Naive thymus-derived CD4-positive, alpha-beta T cell (primary cell): ENCODE data around the gene PAOX. TPM values are rescaled to one million over a fixed set of nuclear protein-coding genes. Genes with fewer than 3 reads are reported as not detected.
A peak's percentile ranks its signal among the peaks of the same experiment; 100 is the strongest.

Source experiments
- ATAC-seq: fragments of 150-1000 bp; cut with Tn5 transposase; 2 replicates; pipeline ENCODE4 v1.10.0; 2021; ENCODE audit warnings: mild to moderate bottlenecking, moderate library complexity
- CTCF ChIA-PET: fragments of 350-600 bp; sonication (Branson Sonifier 250); formaldehyde crosslinking; loops from one replicate; lab custom pipeline; 2021; ENCODE audit warnings: antibody characterized with exemption; lab: Charles Lee
- POLR2A ChIA-PET: fragments of 350-600 bp; sonication (Branson Sonifier 250); formaldehyde crosslinking; loops from one replicate; lab custom pipeline; 2021; ENCODE audit warnings: antibody characterized with exemption, inconsistent platforms; lab: Charles Lee
- DNase-seq, 9 donors: peaks; one replicate each; pipeline versions ENCODE4 v3.0.0 to v3.0.0-alpha.2; 2020 to 2022; ENCODE audit warnings: mixed read lengths in 1 of 9
- H3K27ac ChIP-seq: one replicate; pipeline ENCODE4 v1.7.0; 2013; ENCODE audit warnings: mild to moderate bottlenecking, low read depth, low read length, moderate library complexity
- H3K27me3 ChIP-seq, 2 donors: one replicate each; pipeline ENCODE4 v1.7.0; 2013; ENCODE audit warnings: low read length in 2 of 2, mild to moderate bottlenecking in 2 of 2, moderate library complexity in 2 of 2; ENCODE audit not compliant: control insufficient read depth in 2 of 2, insufficient read depth in 2 of 2
- H3K36me3 ChIP-seq, 3 experiments: 1 replicate in 2 of 3; 2 replicates in 1 of 3; pipeline ENCODE4 v1.7.0; 2013; ENCODE audit warnings: low read length in 3 of 3, mild to moderate bottlenecking in 3 of 3, moderate library complexity in 1 of 3; ENCODE audit not compliant: insufficient read depth in 3 of 3, control insufficient read depth in 2 of 3
- H3K4me1 ChIP-seq, 2 donors: one replicate each; pipeline ENCODE4 v1.7.0; 2013; ENCODE audit warnings: low read length in 2 of 2, mild to moderate bottlenecking in 2 of 2, moderate library complexity in 1 of 2; ENCODE audit not compliant: control insufficient read depth in 2 of 2, insufficient read depth in 2 of 2
- H3K4me3 ChIP-seq: 2 replicates; pipeline ENCODE4 v1.7.0; 2013; ENCODE audit warnings: mild to moderate bottlenecking, low read length
- H3K9me3 ChIP-seq, 3 experiments: 1 replicate in 2 of 3; 2 replicates in 1 of 3; pipeline ENCODE4 v1.7.0; 2013; ENCODE audit warnings: low read length in 3 of 3; ENCODE audit not compliant: control insufficient read depth in 2 of 3
- H3K27ac Mint-ChIP-seq, 9 donors: one replicate each; pipeline ENCODE4 v1.8.0; 2020 to 2022; ENCODE audit warnings: mixed read lengths in 9 of 9, mild to moderate bottlenecking in 8 of 9, moderate library complexity in 5 of 9, inconsistent platforms in 2 of 9
- H3K27me3 Mint-ChIP-seq, 5 donors: one replicate each; pipeline ENCODE4 v1.8.0; 2021 to 2022; ENCODE audit warnings: mixed read lengths in 5 of 5, mild to moderate bottlenecking in 1 of 5
- H3K36me3 Mint-ChIP-seq, 5 donors: one replicate each; pipeline ENCODE4 v1.8.0; 2020 to 2022; ENCODE audit warnings: mixed read lengths in 5 of 5, mild to moderate bottlenecking in 3 of 5, inconsistent platforms in 1 of 5
- H3K4me1 Mint-ChIP-seq, 7 donors: one replicate each; pipeline ENCODE4 v1.8.0; 2020 to 2022; ENCODE audit warnings: mixed read lengths in 7 of 7, mild to moderate bottlenecking in 3 of 7, inconsistent platforms in 1 of 7
- H3K4me3 Mint-ChIP-seq, 10 donors: one replicate each; pipeline ENCODE4 v1.8.0; 2020 to 2022; ENCODE audit warnings: mild to moderate bottlenecking in 10 of 10, mixed read lengths in 10 of 10, moderate library complexity in 6 of 10, inconsistent platforms in 2 of 10
- H3K9me3 Mint-ChIP-seq, 11 donors: one replicate each; pipeline ENCODE4 v1.8.0; 2020 to 2022; ENCODE audit warnings: mixed read lengths in 11 of 11, mild to moderate bottlenecking in 4 of 11, inconsistent platforms in 1 of 11, moderate library complexity in 1 of 11
- intact Hi-C, 2 donors: fragments of 100-400 bp; cut with micrococcal nuclease; formaldehyde crosslinking; loops; one replicate each; pipeline ENCODE4 v1.15.1; 2023
- polyA plus RNA-seq, 2 donors: library from polyadenylated mRNA; unstranded; fragments of 300-500 nt; fragmentation: Illumina TruSeq; gene quantifications; one replicate each; pipeline ENCODE4 v1.2.3, GENCODE V29; 2021
- total RNA-seq, 6 experiments: library from RNA in 5 of 6; stranded (reverse) in 5 of 6; gene quantifications; 1 replicate in 5 of 6; 2 replicates in 1 of 6; pipeline ENCODE4 v1.2.3 and lab custom pipeline; 2021 to 2026

The PAOX gene
- total and polyA plus RNA-seq, 7 experiments from 2014 or later = 1.6 to 9.8 (median 7.7) TPM

- Mint-ChIP-seq H3K4me3 (peak overlapping the region in 1 of 10 donors; percentile 28), H3K9me3 (no peaks in the 10 kb centered on the region), H3K27ac (peak overlapping the region in 1 of 9 donors; percentile 20), H3K36me3 (peaks cover 7 to 38% (median 10%) of the 10 kb centered on the region in 5 donors), H3K4me1 (peaks cover 16 to 42% (median 28%) of the 10 kb centered on the region in 7 donors), H3K27me3 (peaks cover 0 to 2% (median 0%) of the 10 kb centered on the region in 5 donors)
- POLR2A ChIA-PET = no interaction called here
- CTCF ChIA-PET = no interaction called here
- H3K36me3 ChIP-seq = peaks cover 0 to 69% (median 3%) of the 10 kb centered on the region in 3 experiments
- intact Hi-C loops = no loop called here
- no peak overlapping the region for H3K4me3 ChIP-seq
- no peak for ATAC-seq
- no peak overlapping the region for H3K27ac ChIP-seq
- no peaks in the 10 kb centered on the region for H3K9me3 ChIP-seq
- no peak for DNase-seq
- H3K27me3 ChIP-seq = no peaks in the 10 kb centered on the region
- H3K4me1 ChIP-seq = peaks cover 11 to 16% of the 10 kb centered on the region in 2 donors
These were observed 18.9 kb downstream of the PAOX start for GRCh38 chr10:133397938-133398337.

GRCh38 chr10:133399123-133399601 lies 20.1 kb downstream of the PAOX start:
- CTCF ChIA-PET = no interaction called here
- Histone ChIP-seq H3K4me1 (peaks cover 6 to 11% of the 10 kb centered on the region in 2 donors), H3K9me3 (no peaks in the 10 kb centered on the region), H3K36me3 (peaks cover 0 to 76% (median 3%) of the 10 kb centered on the region in 3 experiments), H3K27me3 (no peaks in the 10 kb centered on the region), H3K27ac (no peak overlapping the region), H3K4me3 (no peak overlapping the region)
- Mint-ChIP-seq H3K4me3 (no peak overlapping the region), H3K27me3 (no peaks in the 10 kb centered on the region), H3K4me1 (peaks cover 16 to 39% (median 33%) of the 10 kb centered on the region in 7 donors), H3K27ac (no peak overlapping the region), H3K9me3 (no peaks in the 10 kb centered on the region), H3K36me3 (peaks cover 12 to 44% (median 16%) of the 10 kb centered on the region in 5 donors)
- no peak for DNase-seq
- no peak for ATAC-seq
- intact Hi-C loops = no loop called here
- POLR2A ChIA-PET = no interaction called here

DNA sequence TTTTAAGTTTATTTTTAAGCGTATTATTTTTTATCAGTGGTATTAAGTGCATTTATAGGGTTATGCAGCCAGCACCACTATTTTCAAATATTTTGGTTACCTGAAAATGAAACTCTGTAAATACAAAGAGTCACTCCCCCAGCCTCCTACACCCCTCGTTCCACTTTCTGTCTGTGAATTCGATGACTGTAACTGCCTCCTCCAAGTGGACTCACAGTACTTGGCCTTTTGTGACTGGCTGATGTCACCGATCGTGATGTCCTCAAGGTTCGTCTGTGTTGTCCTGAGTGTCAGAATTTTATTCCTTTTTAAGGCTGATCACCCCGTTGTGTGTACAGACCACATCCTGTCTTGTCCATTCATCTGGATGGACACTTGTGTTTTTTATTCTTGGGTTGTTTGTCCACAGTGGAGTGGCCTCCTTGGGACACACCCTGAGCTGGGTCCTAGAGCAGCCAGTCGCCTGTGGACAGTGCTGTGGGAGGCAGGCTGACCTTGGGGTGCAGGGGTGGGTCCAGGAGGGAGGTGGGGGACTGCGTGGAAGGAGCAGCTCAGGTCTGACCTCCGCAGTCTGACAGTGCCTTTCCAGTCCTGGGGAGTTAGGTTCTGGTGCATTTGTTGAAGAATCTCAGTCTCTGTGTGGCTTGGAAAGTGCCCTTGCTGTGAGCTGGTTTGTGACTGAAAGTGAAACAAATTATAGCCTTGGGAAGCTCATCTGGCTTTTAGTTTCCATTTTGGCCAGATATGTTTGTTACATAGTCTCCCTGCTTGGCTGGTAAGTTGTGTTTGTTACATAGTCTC lies 21.8 kb downstream of the PAOX start:
- peak overlapping the region in 1 of 10 donors; percentile 61 for H3K4me3 Mint-ChIP-seq
- H3K27me3 ChIP-seq = no peaks in the 10 kb centered on the region
- no peaks in the 10 kb centered on the region for H3K9me3 Mint-ChIP-seq
- DNase-seq (no peak), ATAC-seq (peak; percentile 34)
- H3K36me3 ChIP-seq = peaks cover 0 to 85% (median 3%) of the 10 kb centered on the region in 3 experiments
- no peak overlapping the region for H3K4me3 ChIP-seq
- H3K4me1 ChIP-seq = peaks cover 0 to under 1% of the 10 kb centered on the region in 2 donors
- no peaks in the 10 kb centered on the region for H3K9me3 ChIP-seq
- intact Hi-C loops = no loop called here
- ChIA-PET POLR2A (no interaction called here), CTCF (no interaction called here)
- H3K27ac ChIP-seq = no peak overlapping the region
- no peaks in the 10 kb centered on the region for H3K27me3 Mint-ChIP-seq
- H3K36me3 Mint-ChIP-seq = peaks cover 14 to 58% (median 27%) of the 10 kb centered on the region in 5 donors
- H3K4me1 Mint-ChIP-seq = peaks cover 16 to 37% (median 34%) of the 10 kb centered on the region in 7 donors
- peak overlapping the region in 6 of 9 donors; percentile 15 to 83 (median 37) for H3K27ac Mint-ChIP-seq

DNA sequence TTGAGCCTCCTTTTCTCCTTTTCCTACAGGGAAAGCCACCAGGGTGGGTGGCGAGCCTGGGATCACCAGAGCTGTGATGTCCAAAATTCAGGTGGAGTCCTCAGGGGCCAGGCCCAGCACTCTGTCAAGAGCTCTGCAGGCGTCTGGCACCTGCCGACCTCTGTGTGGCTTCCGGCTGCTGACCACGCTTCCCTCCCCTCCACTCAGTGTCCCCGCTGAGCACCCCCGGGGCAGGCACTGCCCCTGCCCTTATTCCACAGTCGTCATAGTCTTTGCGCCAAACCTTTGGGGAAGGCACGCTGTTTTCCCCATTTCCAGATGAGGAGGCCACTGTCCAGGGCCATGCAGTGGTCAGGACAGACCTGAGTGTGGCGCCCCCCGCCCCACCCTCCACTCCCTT lies 22.4 kb downstream of the PAOX start:
- no peaks in the 10 kb centered on the region for H3K9me3 ChIP-seq
- H3K27me3 Mint-ChIP-seq = no peaks in the 10 kb centered on the region
- no peak overlapping the region for H3K4me3 ChIP-seq
- H3K4me1 ChIP-seq = no peaks in the 10 kb centered on the region
- no peak for ATAC-seq
- H3K4me3 Mint-ChIP-seq = peak overlapping the region in 1 of 10 donors; percentile 61
- no peak overlapping the region for H3K27ac ChIP-seq
- intact Hi-C loops = no loop called here
- H3K27ac Mint-ChIP-seq = peak overlapping the region in 4 of 9 donors; percentile 15 to 83 (median 52)
- no peaks in the 10 kb centered on the region for H3K9me3 Mint-ChIP-seq
- H3K4me1 Mint-ChIP-seq = peaks cover 20 to 38% (median 37%) of the 10 kb centered on the region in 7 donors
- peaks cover 0 to 83% (median 3%) of the 10 kb centered on the region in 3 experiments for H3K36me3 ChIP-seq
- H3K27me3 ChIP-seq = no peaks in the 10 kb centered on the region
- POLR2A ChIA-PET = no interaction called here
- H3K36me3 Mint-ChIP-seq = peaks cover 14 to 63% (median 32%) of the 10 kb centered on the region in 5 donors
- DNase-seq = no peak
- CTCF ChIA-PET = no interaction called here

DNA sequence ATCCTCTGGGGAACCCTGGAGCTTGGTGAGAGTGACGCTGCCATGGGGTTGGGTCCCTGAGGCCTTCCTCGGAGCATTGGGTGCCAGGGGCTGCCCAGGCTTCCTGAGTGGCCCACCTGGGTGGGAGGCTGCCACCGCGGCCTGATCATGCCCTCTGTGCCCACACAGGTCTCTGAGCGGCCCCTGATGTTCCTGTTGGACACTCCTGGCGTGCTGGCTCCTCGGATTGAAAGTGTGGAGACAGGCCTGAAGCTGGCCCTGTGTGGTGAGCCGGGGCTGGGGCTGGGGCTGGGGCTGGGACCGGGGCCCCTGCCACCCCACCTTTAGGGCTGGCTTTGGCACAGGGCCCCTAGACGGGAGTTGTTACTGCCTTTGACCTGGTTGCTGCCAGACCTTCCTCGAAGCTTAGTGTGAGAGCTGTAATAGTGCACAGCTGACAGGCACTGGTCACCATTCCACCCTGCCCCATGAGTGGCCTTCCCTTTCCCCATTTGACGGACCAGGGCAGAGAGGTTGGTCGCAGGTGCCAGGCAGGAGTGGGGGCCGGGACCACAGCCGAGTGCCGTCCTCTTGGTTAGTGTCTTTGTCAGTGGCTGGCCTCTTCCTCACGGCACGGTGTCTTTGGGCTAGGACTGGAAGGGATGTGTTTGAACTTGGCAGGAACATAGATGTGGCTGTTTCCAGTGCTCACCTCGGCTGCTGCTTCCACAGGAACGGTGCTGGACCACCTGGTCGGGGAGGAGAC lies 23.1 kb downstream of the PAOX start:
- no peak overlapping the region for H3K4me3 Mint-ChIP-seq
- no peaks in the 10 kb centered on the region for H3K27me3 Mint-ChIP-seq
- no peak for ATAC-seq
- Histone ChIP-seq H3K4me1 (no peaks in the 10 kb centered on the region), H3K27ac (no peak overlapping the region), H3K4me3 (no peak overlapping the region), H3K27me3 (no peaks in the 10 kb centered on the region), H3K36me3 (peaks cover 0 to 77% (median 3%) of the 10 kb centered on the region in 3 experiments), H3K9me3 (no peaks in the 10 kb centered on the region)
- peak overlapping the region in 1 of 9 donors; percentile 48 for H3K27ac Mint-ChIP-seq
- DNase-seq = no peak
- peaks cover 14 to 70% (median 37%) of the 10 kb centered on the region in 5 donors for H3K36me3 Mint-ChIP-seq
- intact Hi-C loops = no loop called here
- ChIA-PET CTCF (no interaction called here), POLR2A (no interaction called here)
- H3K9me3 Mint-ChIP-seq = no peaks in the 10 kb centered on the region
- peaks cover 16 to 42% (median 37%) of the 10 kb centered on the region in 7 donors for H3K4me1 Mint-ChIP-seq

DNA sequence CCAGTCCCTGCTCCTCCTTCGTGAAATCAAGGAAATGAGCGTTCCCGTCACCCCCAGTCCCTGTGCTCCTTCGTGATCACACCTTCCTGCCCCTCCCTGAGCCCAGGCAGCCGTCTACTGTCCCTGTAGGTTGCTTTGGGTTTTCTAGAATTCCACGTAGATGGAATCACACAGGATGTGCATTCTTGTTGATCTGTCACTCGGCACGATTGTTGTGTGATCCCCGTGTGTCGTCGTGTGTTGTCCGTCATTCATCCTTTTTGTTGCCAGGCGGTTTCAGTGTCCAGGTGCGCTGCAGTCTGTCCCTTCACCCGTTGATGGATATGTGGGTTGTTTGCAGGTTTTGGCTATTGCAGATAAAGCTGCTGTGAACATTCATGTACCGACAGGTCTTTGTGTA lies 24.3 kb downstream of the PAOX start:
- peaks cover 0 to 2% (median 0%) of the 10 kb centered on the region in 11 donors for H3K9me3 Mint-ChIP-seq
- intact Hi-C loops = no loop called here
- no peaks in the 10 kb centered on the region for H3K27me3 ChIP-seq
- no peak for DNase-seq
- H3K36me3 Mint-ChIP-seq = peaks cover 16 to 71% (median 47%) of the 10 kb centered on the region in 5 donors
- H3K4me3 ChIP-seq = no peak overlapping the region
- ChIA-PET CTCF (no interaction called here), POLR2A (no interaction called here)
- no peaks in the 10 kb centered on the region for H3K27me3 Mint-ChIP-seq
- peaks cover 0 to 77% (median 3%) of the 10 kb centered on the region in 3 experiments for H3K36me3 ChIP-seq
- H3K4me3 Mint-ChIP-seq = no peak overlapping the region
- peak overlapping the region in 1 of 9 donors; percentile 43 for H3K27ac Mint-ChIP-seq
- no peak for ATAC-seq
- no peak overlapping the region for H3K27ac ChIP-seq
- H3K9me3 ChIP-seq = no peaks in the 10 kb centered on the region
- no peaks in the 10 kb centered on the region for H3K4me1 ChIP-seq
- H3K4me1 Mint-ChIP-seq = peaks cover 15 to 45% (median 39%) of the 10 kb centered on the region in 7 donors
